Stimulated activated CD8-positive, alpha-beta memory T cell treated with anti-CD3 and anti-CD28 coated beads, Interleukin-15, amount 100 ng/mL, for 48 hours (primary cell): ENCODE results near the gene ZFYVE28.
"Not testable (repeated sequence)": the region's sequence is repeated elsewhere in the genome, so short reads cannot be mapped to it uniquely, and the experiment has no call there.

Experiments used
- DNase-seq, 2 donors: peaks; one replicate each; pipeline ENCODE4 v3.0.0-alpha.2; 2020; ENCODE audit warnings: low read depth in 2 of 2

ZFYVE28 gene

GRCh38 chr4:2248821-2249261 is 169.6 kb downstream of the ZFYVE28 start:
- no peak for DNase-seq

GRCh38 chr4:2248044-2248780 is 170.2 kb downstream of the ZFYVE28 start:
- DNase-seq = no peak

- DNase-seq = no peak
These were observed 171.1 kb downstream of the ZFYVE28 start for GRCh38 chr4:2247128-2248043.

- DNase-seq = no peak
These were observed 171.9 kb downstream of the ZFYVE28 start for GRCh38 chr4:2246384-2247127.

GRCh38 chr4:2245787-2246275 is 172.6 kb downstream of the ZFYVE28 start:
- no peak for DNase-seq

GRCh38 chr4:2245057-2245786 is 173.2 kb downstream of the ZFYVE28 start:
- DNase-seq = no peak

- DNase-seq = no peak
These were observed 174.6 kb downstream of the ZFYVE28 start for GRCh38 chr4:2243681-2244380.

GRCh38 chr4:2241410-2242353 is 176.8 kb downstream of the ZFYVE28 start, which contains the start of the genes HAUS3 and POLN:
Gene HAUS3, minus strand, starts transcription at chr4:2242121. Its CDS starts 1,175 bp downstream, at chr4:2240946.
Gene POLN, minus strand, starts transcription at chr4:2242121. Its CDS starts 12,890 bp downstream, at chr4:2229231.
- peak; percentile 98 for DNase-seq

GRCh38 chr4:2241003-2241402 is 177.4 kb downstream of the ZFYVE28 start:
- DNase-seq = no peak

GRCh38 chr4:2236944-2237666 is 181.3 kb downstream of the ZFYVE28 start:
- no peak for DNase-seq

GRCh38 chr4:2231082-2231481 is 187.4 kb downstream of the ZFYVE28 start:
- no peak for DNase-seq

- no peak for DNase-seq
These were observed 192.2 kb downstream of the ZFYVE28 start for GRCh38 chr4:2226261-2226660.

- no peak for DNase-seq
These were observed 195.6 kb downstream of the ZFYVE28 start for GRCh38 chr4:2222838-2223237.

- DNase-seq = not testable (repeated sequence)
These were observed 197.1 kb downstream of the ZFYVE28 start for GRCh38 chr4:2221378-2221777.

- peak; percentile 44 to 53 for DNase-seq
These were observed 198.3 kb downstream of the ZFYVE28 start for GRCh38 chr4:2220016-2220630.
